22Rv1 (cell line): Measurements from ENCODE around the gene RAVER1.
A peak's percentile ranks its signal among the peaks of the same experiment; 100 is the strongest.

ENCODE experiments used
- H3K27ac ChIP-seq: fragments of 450-650 bp; 2 replicates; pipeline ENCODE4 v1.5.1; 2017
- CTCF ChIP-seq: fragments of 450-650 bp; IDR thresholded peaks from 2 replicates; pipeline ENCODE4 v1.5.1; 2017; ENCODE audit warnings: mild to moderate bottlenecking
- ZFX ChIP-seq: fragments of 450-650 bp; IDR thresholded peaks from 2 replicates; pipeline ENCODE4 v1.6.1; 2017; ENCODE audit warnings: antibody characterized with exemption, borderline replicate concordance

RAVER1 gene

GRCh38 chr19:10294368-10294697 lies 39.0 kb downstream of the RAVER1 start:
- TF ChIP-seq CTCF (no peak), ZFX (no peak)
- H3K27ac ChIP-seq: no peak overlapping the region

GRCh38 chr19:10293637-10294367 lies 39.5 kb downstream of the RAVER1 start:
- no peak overlapping the region for H3K27ac ChIP-seq
- TF ChIP-seq CTCF (no peak), ZFX (no peak)

GRCh38 chr19:10292789-10293636 lies 40.3 kb downstream of the RAVER1 start:
- TF ChIP-seq CTCF: no peak
- no peak for TF ChIP-seq ZFX
- H3K27ac ChIP-seq: no peak overlapping the region

- H3K27ac ChIP-seq: peak overlapping the region; percentile 87
- no peak for TF ChIP-seq ZFX
- no peak for TF ChIP-seq CTCF
These were observed 41.0 kb downstream of the RAVER1 start for GRCh38 chr19:10292206-10292788.

- no peak for TF ChIP-seq ZFX
- TF ChIP-seq CTCF: no peak
- peak overlapping the region; percentile 87 for H3K27ac ChIP-seq
These were observed 41.6 kb downstream of the RAVER1 start for GRCh38 chr19:10291554-10292205.

- H3K27ac ChIP-seq: peak overlapping the region; percentile 87
- TF ChIP-seq CTCF (no peak), ZFX (no peak)
These were observed 42.3 kb downstream of the RAVER1 start for GRCh38 chr19:10290876-10291553.
